Osteoblast (primary cell): Measurements from ENCODE around the gene SDHC. TPM values are rescaled to one million over a fixed set of nuclear protein-coding genes. Genes with fewer than 3 reads are reported as not detected.

Experiments
- DNase-seq: peaks from one replicate; pipeline ENCODE4 v3.0.0; 2011; ENCODE audit warnings: low spot score, mixed read lengths; ENCODE audit not compliant: insufficient read length; ENCODE audit errors: missing footprints
- H2AFZ ChIP-seq: 2 replicates; pipeline ENCODE4 v1.6.0; 2011; ENCODE audit warnings: mild to moderate bottlenecking, low read length
- H3K27ac ChIP-seq: 2 replicates; pipeline ENCODE4 v1.5.1; 2011; ENCODE audit warnings: mild to moderate bottlenecking, low read depth, low read length, moderate library complexity
- H3K27me3 ChIP-seq: 2 replicates; pipeline ENCODE4 v1.6.0; 2012; ENCODE audit warnings: mild to moderate bottlenecking, control low read depth, inconsistent platforms, low read length, moderate library complexity; ENCODE audit not compliant: insufficient read depth
- H3K36me3 ChIP-seq: 2 replicates; pipeline ENCODE4 v1.5.1; 2011; ENCODE audit warnings: mild to moderate bottlenecking, low read length, control low read depth, moderate library complexity; ENCODE audit not compliant: insufficient read depth
- H3K4me1 ChIP-seq: 2 replicates; pipeline ENCODE4 v1.5.1; 2011; ENCODE audit warnings: mild to moderate bottlenecking, low read length, control low read depth, moderate library complexity; ENCODE audit not compliant: insufficient read depth
- H3K4me2 ChIP-seq: 2 replicates; pipeline ENCODE4 v1.6.0; 2011; ENCODE audit warnings: mild to moderate bottlenecking, low read length; ENCODE audit not compliant: insufficient read depth
- H3K4me3 ChIP-seq: fragments of 200-600 bp; sonication (generic); 3 replicates; pipeline ENCODE4 v1.5.1; 2012; ENCODE audit warnings: mild to moderate bottlenecking, low read length, inconsistent platforms; ENCODE audit not compliant: insufficient read depth
- H3K79me2 ChIP-seq: 2 replicates; pipeline ENCODE4 v1.6.0; 2012; ENCODE audit warnings: mild to moderate bottlenecking, low read length, control low read depth, inconsistent platforms; ENCODE audit not compliant: insufficient read depth
- H3K9me3 ChIP-seq: 2 replicates; pipeline ENCODE4 v1.5.1; 2011; ENCODE audit warnings: low read depth, low read length, control low read depth
- H4K20me1 ChIP-seq: 2 replicates; pipeline ENCODE4 v1.6.0; 2012; ENCODE audit warnings: mild to moderate bottlenecking, low read length, control low read depth; ENCODE audit not compliant: insufficient read depth
- CTCF ChIP-seq: IDR thresholded peaks from 2 replicates; pipeline ENCODE4 v1.5.1; 2011; ENCODE audit warnings: mild to moderate bottlenecking, low read depth, low read length, moderate library complexity; ENCODE audit errors: extremely low read depth
- total RNA-seq: library from RNA; depleted of rRNA; stranded (reverse); fragments of >200 nt; gene quantifications from 2 replicates; pipeline ENCODE4 v1.2.3, GENCODE V29; 2012

The SDHC gene
- total RNA-seq, 1 donor: 20.3 TPM

GRCh38 chr1:161297415-161297814 is 16.8 kb upstream of the SDHC start:
- DNase-seq: no peak
- TF ChIP-seq CTCF: no peak
- Histone ChIP-seq H3K9me3 (no peaks in the 10 kb centered on the region), H3K27ac (no peak overlapping the region), H2AFZ (no peak overlapping the region), H3K4me2 (no peak overlapping the region), H3K4me1 (no peaks in the 10 kb centered on the region), H3K4me3 (no peak overlapping the region), H3K36me3 (no peaks in the 10 kb centered on the region), H3K79me2 (no peaks in the 10 kb centered on the region), H4K20me1 (no peaks in the 10 kb centered on the region), H3K27me3 (no peaks in the 10 kb centered on the region)

GRCh38 chr1:161298116-161298515 is 16.1 kb upstream of the SDHC start:
- Histone ChIP-seq H4K20me1 (no peaks in the 10 kb centered on the region), H3K4me1 (no peaks in the 10 kb centered on the region), H3K27ac (no peak overlapping the region), H3K9me3 (no peaks in the 10 kb centered on the region), H2AFZ (no peak overlapping the region), H3K4me3 (no peak overlapping the region), H3K27me3 (no peaks in the 10 kb centered on the region), H3K79me2 (no peaks in the 10 kb centered on the region), H3K36me3 (no peaks in the 10 kb centered on the region), H3K4me2 (no peak overlapping the region)
- no peak for TF ChIP-seq CTCF
- DNase-seq: no peak

- Histone ChIP-seq H3K27me3 (no peaks in the 10 kb centered on the region), H3K9me3 (no peaks in the 10 kb centered on the region), H3K79me2 (no peaks in the 10 kb centered on the region), H3K36me3 (no peaks in the 10 kb centered on the region), H4K20me1 (no peaks in the 10 kb centered on the region), H3K4me2 (no peak overlapping the region), H3K4me3 (no peak overlapping the region), H3K4me1 (no peaks in the 10 kb centered on the region), H2AFZ (no peak overlapping the region), H3K27ac (no peak overlapping the region)
- no peak for DNase-seq
- TF ChIP-seq CTCF: no peak
Observed at GRCh38 chr1:161299347-161299746, 14.8 kb upstream of the SDHC start.

GRCh38 chr1:161300478-161300877 is 13.7 kb upstream of the SDHC start:
- Histone ChIP-seq H3K4me1 (peaks cover 7% of the 10 kb centered on the region), H3K4me3 (no peak overlapping the region), H3K27ac (no peak overlapping the region), H3K79me2 (peaks cover 7% of the 10 kb centered on the region), H2AFZ (no peak overlapping the region), H3K9me3 (no peaks in the 10 kb centered on the region), H3K27me3 (no peaks in the 10 kb centered on the region), H4K20me1 (no peaks in the 10 kb centered on the region), H3K4me2 (no peak overlapping the region), H3K36me3 (no peaks in the 10 kb centered on the region)
- no peak for TF ChIP-seq CTCF
- no peak for DNase-seq
